HepG2 (cell line): ENCODE measurements around the gene ABHD1. TPM values are rescaled to one million over a fixed set of nuclear protein-coding genes. Genes with fewer than 3 reads are reported as not detected.
A peak's percentile ranks its signal among the peaks of the same experiment; 100 is the strongest.

Experiments
- ARID2 ChIP-seq: sonication (generic); formaldehyde crosslinking; IDR thresholded peaks from 2 replicates; pipeline ENCODE4 v1.8.1; 2022; ENCODE audit warnings: mild to moderate bottlenecking, missing genetic modification reagents, borderline replicate concordance
- CBX5 ChIP-seq: sonication (generic); formaldehyde crosslinking; IDR thresholded peaks from 2 replicates; pipeline ENCODE4 v1.4.0; 2020; ENCODE audit warnings: missing genetic modification reagents, borderline replicate concordance
- DNMT3B ChIP-seq: conservative IDR thresholded peaks from 2 replicates; pipeline ENCODE4 v1.6.1; 2016; ENCODE audit warnings: missing biosample characterization, control low read depth
- EHMT2 ChIP-seq: fragments of 200-600 bp; sonication (generic); IDR thresholded peaks from 2 replicates; pipeline ENCODE4 v1.7.0; 2017; ENCODE audit warnings: antibody characterized with exemption, low read depth, low read length, borderline replicate concordance
- HDAC1 ChIP-seq: sonication (generic); formaldehyde crosslinking; IDR thresholded peaks from 2 replicates; pipeline ENCODE4 v1.5.1; 2020; ENCODE audit warnings: mild to moderate bottlenecking, missing genetic modification reagents
- JDP2 ChIP-seq: sonication (generic); formaldehyde crosslinking; IDR thresholded peaks from 2 replicates; pipeline ENCODE4 v1.8.1; 2022; ENCODE audit warnings: missing genetic modification reagents, borderline replicate concordance
- MAZ ChIP-seq, 2 experiments: sonication (generic) in 1 of 2; formaldehyde crosslinking in 1 of 2; IDR thresholded peaks; 2 replicates each; pipeline versions ENCODE4 v1.5.0 to v1.6.1; 2012 to 2020; ENCODE audit warnings: low read depth in 2 of 2, mild to moderate bottlenecking in 2 of 2, borderline replicate concordance in 1 of 2, improper control_type of control experiment in 1 of 2, low read length in 1 of 2, missing genetic modification reagents in 1 of 2, moderate library complexity in 1 of 2
- MED13 ChIP-seq: sonication (generic); formaldehyde crosslinking; IDR thresholded peaks from 2 replicates; pipeline ENCODE4 v1.5.0; 2020; ENCODE audit warnings: missing genetic modification reagents
- NFATC3 ChIP-seq: sonication (generic); formaldehyde crosslinking; IDR thresholded peaks from 2 replicates; pipeline ENCODE4 v1.5.1; 2020; ENCODE audit warnings: mild to moderate bottlenecking, missing genetic modification reagents
- NFE2L1 ChIP-seq: sonication (generic); formaldehyde crosslinking; IDR thresholded peaks from 2 replicates; pipeline ENCODE4 v1.4.0; 2020; ENCODE audit warnings: missing genetic modification reagents, mild to moderate bottlenecking, borderline replicate concordance
- NFIB ChIP-seq: sonication (generic); formaldehyde crosslinking; IDR thresholded peaks from 2 replicates; pipeline ENCODE4 v1.9.0; 2021; ENCODE audit warnings: missing genetic modification reagents, mild to moderate bottlenecking, borderline replicate concordance
- NRL ChIP-seq: sonication (generic); formaldehyde crosslinking; IDR thresholded peaks from 2 replicates; pipeline ENCODE4 v1.5.0; 2020; ENCODE audit warnings: missing genetic modification reagents, mild to moderate bottlenecking, moderate library complexity, borderline replicate concordance
- PITX1 ChIP-seq: sonication (generic); formaldehyde crosslinking; IDR thresholded peaks from 2 replicates; pipeline ENCODE4 v1.5.1; 2020; ENCODE audit warnings: mild to moderate bottlenecking, missing genetic modification reagents
- PRMT3 ChIP-seq: sonication (generic); formaldehyde crosslinking; IDR thresholded peaks from 2 replicates; pipeline ENCODE4 v1.8.1; 2022; ENCODE audit warnings: low read depth, mild to moderate bottlenecking, moderate library complexity, missing genetic modification reagents, borderline replicate concordance
- RBM22 ChIP-seq: fragments of 200-400 bp; formaldehyde crosslinking; optimal IDR thresholded peaks from 2 replicates; pipeline ENCODE3; 2017; ENCODE audit warnings: mild to moderate bottlenecking, low read length, moderate library complexity
- SNAPC2 ChIP-seq: sonication (generic); formaldehyde crosslinking; IDR thresholded peaks from 2 replicates; pipeline ENCODE4 v1.8.1; 2022; ENCODE audit warnings: mild to moderate bottlenecking, missing genetic modification reagents
- ZBTB20 ChIP-seq: sonication (generic); formaldehyde crosslinking; IDR thresholded peaks from 2 replicates; pipeline ENCODE4 v1.8.1; 2023; ENCODE audit warnings: missing genetic modification reagents, low read depth, mild to moderate bottlenecking, borderline replicate concordance
- ZNF430 ChIP-seq: sonication (generic); formaldehyde crosslinking; IDR thresholded peaks from 2 replicates; pipeline ENCODE4 v1.9.0; 2021; ENCODE audit warnings: mild to moderate bottlenecking, missing genetic modification reagents
- ZNF432 ChIP-seq: sonication (generic); formaldehyde crosslinking; IDR thresholded peaks from 2 replicates; pipeline ENCODE4 v1.5.0; 2020; ENCODE audit warnings: missing genetic modification reagents, mild to moderate bottlenecking, borderline replicate concordance
- ZNF547 ChIP-seq: sonication (generic); formaldehyde crosslinking; IDR thresholded peaks from 2 replicates; pipeline ENCODE4 v1.5.1; 2020; ENCODE audit warnings: mild to moderate bottlenecking, missing genetic modification reagents
- ZNF784 ChIP-seq: sonication (generic); formaldehyde crosslinking; IDR thresholded peaks from 2 replicates; pipeline ENCODE4 v1.5.1; 2020; ENCODE audit warnings: missing genetic modification reagents, mild to moderate bottlenecking, borderline replicate concordance
- ZSCAN30 ChIP-seq: sonication (generic); formaldehyde crosslinking; IDR thresholded peaks from 2 replicates; pipeline ENCODE4 v1.5.0; 2020; ENCODE audit warnings: mild to moderate bottlenecking, missing genetic modification reagents
- polyA plus RNA-seq, 8 experiments: library from polyadenylated mRNA; depleted of rRNA in 3 of 8; stranded (reverse) in 7 of 8; unstranded in 1 of 8; fragments of >200 nt; fragmentation: Illumina TruSeq in 4 of 8; extraction: Trizol in 4 of 8; gene quantifications; 2 replicates each; pipeline versions ENCODE4 v1.2.1 to v1.2.3, GENCODE V29; 2011 to 2016; ENCODE audit warnings: low read depth in 4 of 8, missing spikeins in 1 of 8, mixed read lengths in 1 of 8; ENCODE audit not compliant: insufficient read depth in 1 of 8
- total RNA-seq, 5 experiments: library from RNA; depleted of rRNA; stranded (reverse); fragments of >200 nt; fragmentation: Illumina TruSeq; extraction: Trizol; gene quantifications; 2 replicates each; pipeline ENCODE4 v1.2.3, GENCODE V29; 2016; ENCODE audit warnings: low read depth in 1 of 5
- TF ChIP-seq, protein P1 (sequence below): sonication (generic); formaldehyde crosslinking; IDR thresholded peaks from 2 replicates; pipeline ENCODE4 v1.9.0; 2021; ENCODE audit warnings: missing genetic modification reagents, borderline replicate concordance
- TF ChIP-seq, protein P2 (sequence below): sonication (generic); formaldehyde crosslinking; IDR thresholded peaks from 2 replicates; pipeline ENCODE4 v1.5.0; 2020; ENCODE audit warnings: missing genetic modification reagents

Gene ABHD1
- total and polyA plus RNA-seq, 2 of the 13 experiments (the other 11 are each of a cell fraction or from before 2014, with no cell fraction given) = 0.04 to 0.81 TPM

- TF ChIP-seq ZNF432 (CRISPR knock-in tag) = 0 out of 2 replicates have a peak, but pooled peaks have one; percentile 70
- no peak for TF ChIP-seq DNMT3B (CRISPR knock-in tag)
- peak; percentile 63; the same call in 1 of the 2 replicates for TF ChIP-seq PRMT3
- peak; percentile 16; the same call in 1 of the 2 replicates for TF ChIP-seq MAZ (IDR thresholded peaks at IDR 0.05; ENCODE audit: borderline replicate concordance, low read depth, low read length)
- TF ChIP-seq MAZ (CRISPR knock-in tag; IDR thresholded peaks at IDR 0.05; ENCODE audit: low read depth) = peak; percentile 38; the same call in 1 of the 2 replicates
- TF ChIP-seq ZBTB20 = peak; percentile 76
- TF ChIP-seq JDP2 (CRISPR knock-in tag) = no peak
- TF ChIP-seq SNAPC2 = peak; percentile 89
- TF ChIP-seq ARID2 = no peak
- TF ChIP-seq PITX1 (CRISPR knock-in tag) = peak; percentile 79
- TF ChIP-seq HDAC1 = peak; percentile 92
- no peak for TF ChIP-seq NFE2L1 (CRISPR knock-in tag)
- peak; percentile 60; the same call in 1 of the 2 replicates for TF ChIP-seq CBX5
- TF ChIP-seq ZNF430 (CRISPR knock-in tag) = peak; percentile 99
- TF ChIP-seq EHMT2 = no peak
- TF ChIP-seq NFATC3 (CRISPR knock-in tag) = no peak
- TF ChIP-seq, protein P1, sequence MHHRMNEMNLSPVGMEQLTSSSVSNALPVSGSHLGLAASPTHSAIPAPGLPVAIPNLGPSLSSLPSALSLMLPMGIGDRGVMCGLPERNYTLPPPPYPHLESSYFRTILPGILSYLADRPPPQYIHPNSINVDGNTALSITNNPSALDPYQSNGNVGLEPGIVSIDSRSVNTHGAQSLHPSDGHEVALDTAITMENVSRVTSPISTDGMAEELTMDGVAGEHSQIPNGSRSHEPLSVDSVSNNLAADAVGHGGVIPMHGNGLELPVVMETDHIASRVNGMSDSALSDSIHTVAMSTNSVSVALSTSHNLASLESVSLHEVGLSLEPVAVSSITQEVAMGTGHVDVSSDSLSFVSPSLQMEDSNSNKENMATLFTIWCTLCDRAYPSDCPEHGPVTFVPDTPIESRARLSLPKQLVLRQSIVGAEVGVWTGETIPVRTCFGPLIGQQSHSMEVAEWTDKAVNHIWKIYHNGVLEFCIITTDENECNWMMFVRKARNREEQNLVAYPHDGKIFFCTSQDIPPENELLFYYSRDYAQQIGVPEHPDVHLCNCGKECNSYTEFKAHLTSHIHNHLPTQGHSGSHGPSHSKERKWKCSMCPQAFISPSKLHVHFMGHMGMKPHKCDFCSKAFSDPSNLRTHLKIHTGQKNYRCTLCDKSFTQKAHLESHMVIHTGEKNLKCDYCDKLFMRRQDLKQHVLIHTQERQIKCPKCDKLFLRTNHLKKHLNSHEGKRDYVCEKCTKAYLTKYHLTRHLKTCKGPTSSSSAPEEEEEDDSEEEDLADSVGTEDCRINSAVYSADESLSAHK = no peak
- peak; percentile 61; the same call in 1 of the 2 replicates for TF ChIP-seq MED13 (CRISPR knock-in tag)
- TF ChIP-seq ZNF784 (CRISPR knock-in tag) = no peak
- TF ChIP-seq RBM22 = no peak
- peak; percentile 43 for TF ChIP-seq ZNF547 (CRISPR knock-in tag)
- no peak for TF ChIP-seq NFIB (CRISPR knock-in tag)
- TF ChIP-seq, protein P2, sequence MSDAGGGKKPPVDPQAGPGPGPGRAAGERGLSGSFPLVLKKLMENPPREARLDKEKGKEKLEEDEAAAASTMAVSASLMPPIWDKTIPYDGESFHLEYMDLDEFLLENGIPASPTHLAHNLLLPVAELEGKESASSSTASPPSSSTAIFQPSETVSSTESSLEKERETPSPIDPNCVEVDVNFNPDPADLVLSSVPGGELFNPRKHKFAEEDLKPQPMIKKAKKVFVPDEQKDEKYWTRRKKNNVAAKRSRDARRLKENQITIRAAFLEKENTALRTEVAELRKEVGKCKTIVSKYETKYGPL (CRISPR knock-in tag) = no peak
- peak; percentile 96; the same call in 1 of the 2 replicates for TF ChIP-seq NRL (CRISPR knock-in tag)
- no peak for TF ChIP-seq ZSCAN30 (CRISPR knock-in tag)
Measured at GRCh38 chr2:27092696-27093429, 30.8 kb upstream of the ABHD1 start (continued).
